Hepatic stellate cell (primary cell): ENCODE measurements around the gene PRPF39.
A peak's percentile ranks its signal among the peaks of the same experiment; 100 is the strongest.
"Not testable (repeated sequence)": the region's sequence is repeated elsewhere in the genome, so short reads cannot be mapped to it uniquely, and the experiment has no call there.

Source experiments
- DNase-seq: peaks from one replicate; pipeline ENCODE4 v3.0.0; 2011; ENCODE audit warnings: low spot score

Gene PRPF39, protein sequence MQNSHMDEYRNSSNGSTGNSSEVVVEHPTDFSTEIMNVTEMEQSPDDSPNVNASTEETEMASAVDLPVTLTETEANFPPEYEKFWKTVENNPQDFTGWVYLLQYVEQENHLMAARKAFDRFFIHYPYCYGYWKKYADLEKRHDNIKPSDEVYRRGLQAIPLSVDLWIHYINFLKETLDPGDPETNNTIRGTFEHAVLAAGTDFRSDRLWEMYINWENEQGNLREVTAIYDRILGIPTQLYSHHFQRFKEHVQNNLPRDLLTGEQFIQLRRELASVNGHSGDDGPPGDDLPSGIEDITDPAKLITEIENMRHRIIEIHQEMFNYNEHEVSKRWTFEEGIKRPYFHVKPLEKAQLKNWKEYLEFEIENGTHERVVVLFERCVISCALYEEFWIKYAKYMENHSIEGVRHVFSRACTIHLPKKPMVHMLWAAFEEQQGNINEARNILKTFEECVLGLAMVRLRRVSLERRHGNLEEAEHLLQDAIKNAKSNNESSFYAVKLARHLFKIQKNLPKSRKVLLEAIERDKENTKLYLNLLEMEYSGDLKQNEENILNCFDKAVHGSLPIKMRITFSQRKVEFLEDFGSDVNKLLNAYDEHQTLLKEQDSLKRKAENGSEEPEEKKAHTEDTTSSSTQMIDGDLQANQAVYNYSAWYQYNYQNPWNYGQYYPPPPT

DNA sequence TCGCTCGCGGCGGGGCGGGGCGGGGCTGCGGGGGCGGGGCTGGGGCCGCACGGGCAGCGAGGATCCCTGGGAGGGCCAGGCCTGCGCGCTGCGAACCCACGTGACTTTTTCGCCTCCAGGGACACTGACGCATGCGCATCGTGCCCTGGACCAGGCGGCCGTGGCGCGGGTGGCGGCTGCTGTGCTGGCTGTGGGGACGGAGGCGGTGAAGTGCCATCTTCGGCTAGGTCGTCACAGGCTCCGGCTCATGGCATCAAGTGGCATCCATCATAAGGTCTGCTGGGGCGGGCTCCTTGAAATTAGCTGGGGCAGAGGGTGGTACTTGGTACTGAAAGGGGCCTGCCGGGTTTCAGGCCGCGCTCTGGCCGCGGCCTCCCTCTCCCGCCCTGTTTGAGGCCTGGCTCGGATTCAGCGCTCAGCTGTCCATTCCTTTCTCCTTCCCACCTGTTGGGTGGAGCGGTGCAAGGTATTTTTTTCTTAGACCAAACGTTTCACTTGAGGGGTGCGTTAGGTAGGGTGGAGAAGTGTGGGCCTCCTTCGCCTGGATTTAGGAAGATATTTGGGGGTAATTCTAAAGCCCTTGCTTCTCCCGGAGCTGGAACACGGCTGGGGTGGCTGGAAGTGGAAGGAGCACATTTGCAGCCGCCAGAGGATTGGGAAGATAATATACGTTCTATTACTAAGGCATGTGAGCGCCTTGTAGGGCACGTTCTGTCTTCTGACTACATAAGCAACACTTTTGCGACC is at the start of gene PRPF39:
PRPF39 (plus strand) TSS at position 141 of the 747 bp plus-strand sequence. CDS start 11,124 bp downstream, outside the sequence.
- DNase-seq: peak; percentile 97

DNA sequence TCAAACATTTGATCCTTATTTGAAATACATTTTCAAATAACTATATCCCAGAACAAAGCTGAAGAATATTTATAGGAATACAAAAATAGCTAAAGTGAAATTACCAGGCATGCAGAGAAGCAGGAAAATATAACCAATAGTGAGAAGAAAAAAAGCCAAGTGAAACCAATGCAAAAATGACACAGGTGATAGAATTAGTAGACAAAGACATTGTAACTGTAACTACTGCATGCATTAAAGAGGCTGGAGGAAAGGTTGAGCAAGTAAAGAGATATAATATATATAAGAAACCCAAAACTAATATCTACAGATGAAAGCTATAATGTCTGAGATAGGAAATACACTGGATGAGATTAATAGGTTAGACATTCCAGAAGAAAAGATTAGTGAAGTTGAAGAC is 49.2 kb upstream of the PRPF39 start:
- DNase-seq: no peak

DNA sequence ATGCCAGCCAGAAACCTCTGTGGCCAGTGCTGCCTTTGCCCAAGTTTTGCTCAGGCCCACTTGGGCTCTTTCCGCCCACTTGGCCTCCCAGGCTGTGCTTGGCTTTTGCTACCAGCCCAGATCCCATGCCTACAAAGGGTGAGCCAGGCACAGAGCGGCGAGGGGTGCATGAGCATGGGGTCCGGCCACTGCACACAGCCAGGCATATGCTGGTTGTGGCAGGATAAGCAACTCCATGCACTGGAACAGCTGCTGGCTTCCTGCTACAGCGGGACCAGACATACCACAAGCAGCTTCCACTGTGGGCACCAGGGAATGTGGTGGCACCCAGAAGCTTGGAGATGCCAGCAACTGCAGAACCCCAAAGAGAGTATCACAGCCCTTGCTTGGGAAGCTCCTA is 45.7 kb upstream of the PRPF39 start:
- no peak for DNase-seq

DNA sequence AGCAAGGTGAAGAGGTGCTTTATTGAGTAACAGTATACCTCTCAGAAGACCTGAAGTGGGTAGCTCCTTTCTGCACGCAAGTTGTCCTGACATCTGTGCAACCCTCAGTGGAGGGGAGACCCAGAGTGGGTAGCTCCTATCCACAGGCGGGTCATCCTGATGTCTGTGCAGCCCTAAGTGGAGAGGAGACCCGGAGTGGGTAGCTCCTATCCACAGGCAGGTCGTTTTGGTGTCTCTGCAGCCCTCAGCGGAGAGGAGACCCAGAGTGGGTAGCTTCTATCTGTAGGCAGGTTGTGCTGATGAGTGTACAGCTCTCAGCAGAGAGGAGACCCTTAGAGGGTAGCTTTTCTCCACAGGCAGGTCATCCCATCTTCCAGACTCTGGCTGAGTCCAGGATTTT is 45.1 kb upstream of the PRPF39 start:
- DNase-seq: no peak

DNA sequence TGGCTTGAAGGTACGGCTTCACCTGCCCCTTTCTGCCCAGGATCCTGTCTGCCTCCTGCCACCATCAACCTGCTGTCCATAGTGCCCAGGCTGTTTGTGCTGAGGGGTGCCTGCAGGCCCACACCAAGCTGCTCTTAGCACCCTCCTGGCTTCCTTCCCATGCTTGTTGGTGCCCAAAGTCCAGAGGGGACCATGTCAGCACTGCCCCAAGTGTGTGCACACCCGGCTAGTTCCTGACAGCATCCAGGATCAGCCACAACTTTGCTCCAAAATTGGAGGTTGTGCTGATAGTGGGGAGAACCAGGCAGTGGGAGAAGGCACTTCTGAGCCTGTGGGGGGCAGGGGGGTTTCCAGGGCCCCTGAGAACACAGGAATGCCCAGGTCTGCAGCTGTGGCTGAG is 44.5 kb upstream of the PRPF39 start:
- no peak for DNase-seq

DNA sequence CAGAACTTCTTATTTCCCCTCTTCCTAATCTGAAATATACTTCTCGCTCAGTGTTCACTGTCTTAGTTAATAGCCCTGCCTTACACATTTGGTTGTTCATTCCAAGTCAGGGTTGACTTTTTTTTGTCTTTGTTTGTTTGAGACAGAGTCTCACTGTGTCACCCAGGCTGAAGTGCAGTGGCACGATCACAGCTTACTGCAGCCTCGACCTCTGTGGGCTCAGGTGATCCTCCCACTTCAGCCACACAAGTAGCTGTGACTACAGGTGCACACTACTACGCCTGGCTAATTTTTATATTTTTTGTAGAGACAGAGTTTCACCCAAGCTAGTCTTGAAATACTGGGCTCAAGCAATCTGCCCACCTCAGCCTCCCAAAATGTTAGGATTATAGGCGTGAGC is 42.3 kb upstream of the PRPF39 start:
- DNase-seq: no peak

DNA sequence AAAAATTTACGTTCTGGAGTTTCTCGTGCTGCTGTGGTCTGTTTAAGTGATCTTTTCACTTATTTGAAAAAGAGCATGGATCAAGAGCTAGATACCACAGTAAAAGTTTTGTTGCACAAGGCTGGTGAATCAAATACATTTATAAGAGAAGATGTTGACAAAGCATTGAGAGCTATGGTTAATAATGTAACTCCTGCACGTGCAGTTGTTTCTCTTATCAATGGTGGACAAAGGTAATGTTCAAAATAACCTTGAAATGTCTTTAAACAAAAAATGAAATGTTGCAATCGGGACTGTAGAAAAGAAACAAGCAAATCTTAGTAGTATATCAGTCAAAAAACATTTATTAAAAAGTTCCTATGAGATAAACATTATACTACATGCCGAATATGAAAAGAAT is 39.3 kb upstream of the PRPF39 start:
- DNase-seq: no peak

DNA sequence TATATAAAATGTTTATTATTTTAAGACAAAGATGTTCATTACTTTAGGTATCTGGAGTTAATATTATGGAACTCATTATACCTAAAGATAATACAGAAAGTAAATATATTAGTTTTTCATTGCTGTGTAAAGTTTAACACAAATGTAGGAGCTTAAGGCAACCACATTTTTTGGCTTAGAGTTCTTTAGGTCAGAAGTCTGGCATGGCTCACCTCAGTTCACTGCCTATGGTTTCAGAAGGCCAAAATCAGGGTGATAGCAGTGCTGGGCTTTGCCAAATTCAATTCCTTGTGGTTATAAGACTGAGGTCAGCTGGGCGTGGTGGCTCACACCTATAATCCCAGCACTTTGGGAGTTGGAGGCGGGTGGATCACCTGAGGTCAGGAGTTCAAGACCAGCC is 35.5 kb upstream of the PRPF39 start:
- DNase-seq: no peak

DNA sequence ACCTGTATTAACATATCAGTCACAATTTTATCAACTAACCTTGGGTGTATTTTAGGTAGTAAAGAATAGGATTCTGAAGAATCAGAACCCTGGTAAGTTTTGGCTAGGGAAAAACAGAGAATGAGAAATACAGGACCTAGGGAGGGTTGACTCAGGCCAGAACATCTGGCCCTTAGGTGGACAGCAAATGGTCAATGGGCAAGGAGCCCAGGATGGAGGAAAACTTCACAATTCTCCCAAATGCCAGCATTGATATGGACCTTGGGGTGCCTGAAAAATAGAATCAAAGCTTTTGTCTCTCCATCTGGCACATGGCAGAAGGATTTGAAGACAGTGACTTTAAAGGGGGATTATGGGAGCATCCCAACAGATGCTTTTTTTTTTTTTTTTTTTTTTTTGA is 32.7 kb upstream of the PRPF39 start:
- no peak for DNase-seq

DNA sequence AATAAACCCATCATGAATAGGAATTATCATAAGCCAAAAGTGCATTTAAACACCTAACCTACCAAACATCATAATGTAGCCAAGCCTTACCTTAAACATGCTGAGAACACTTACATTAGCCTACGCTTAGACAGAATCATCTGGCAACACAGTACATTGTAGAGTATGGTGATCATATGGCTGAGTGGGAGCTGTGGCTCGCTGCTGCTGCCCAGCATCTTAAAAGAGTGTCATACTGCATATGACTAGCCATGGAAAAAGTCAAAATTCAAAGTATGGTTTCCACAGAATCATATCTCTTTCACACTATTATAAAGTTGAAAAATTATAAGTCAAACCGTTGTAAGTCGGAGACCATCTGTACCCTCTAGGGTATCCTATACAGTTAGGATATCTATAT is 32.0 kb upstream of the PRPF39 start:
- no peak for DNase-seq

DNA sequence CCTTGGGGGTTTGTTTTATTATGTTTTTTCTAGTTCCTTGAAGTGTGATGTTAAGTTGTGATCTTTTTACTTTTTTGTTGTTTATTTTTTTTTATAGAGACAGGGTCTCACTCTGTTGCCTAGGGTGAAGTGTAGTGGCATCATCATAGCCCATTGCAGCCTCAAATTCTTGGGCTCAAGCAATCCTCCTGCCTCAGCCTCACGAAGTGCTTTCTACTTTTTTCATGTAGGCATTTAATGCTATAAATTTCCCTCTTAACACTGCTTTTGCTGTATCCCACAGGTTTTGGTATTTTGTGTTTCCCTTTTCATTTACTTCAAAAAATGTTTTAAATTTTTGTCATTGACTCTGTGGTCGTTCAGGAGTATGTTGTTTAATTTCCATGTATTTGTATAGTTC is 26.6 kb upstream of the PRPF39 start:
- no peak for DNase-seq

DNA sequence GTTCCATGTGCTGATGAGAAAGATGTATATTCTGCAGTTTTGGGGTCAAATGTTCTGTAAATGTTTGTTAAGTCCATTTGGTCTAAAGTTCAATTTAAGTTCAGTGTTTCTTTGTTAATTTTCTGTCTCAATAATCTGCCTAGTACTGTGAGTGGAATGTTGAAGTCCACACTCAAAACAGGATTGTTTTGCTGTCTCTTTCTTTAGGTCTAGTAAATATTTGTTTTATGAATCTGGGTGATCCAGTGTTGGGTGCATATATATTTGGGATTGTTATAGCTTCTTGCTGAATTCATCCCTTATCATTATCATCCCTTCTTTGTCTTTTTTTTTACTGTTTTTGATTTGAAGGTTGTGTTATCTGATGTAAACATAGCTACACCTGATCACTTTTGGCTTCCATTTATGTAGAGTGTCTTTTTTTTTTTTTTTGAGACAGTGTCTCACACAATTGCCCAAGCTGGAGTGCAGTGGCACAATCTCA is 26.0 kb upstream of the PRPF39 start:
- no peak for DNase-seq

DNA sequence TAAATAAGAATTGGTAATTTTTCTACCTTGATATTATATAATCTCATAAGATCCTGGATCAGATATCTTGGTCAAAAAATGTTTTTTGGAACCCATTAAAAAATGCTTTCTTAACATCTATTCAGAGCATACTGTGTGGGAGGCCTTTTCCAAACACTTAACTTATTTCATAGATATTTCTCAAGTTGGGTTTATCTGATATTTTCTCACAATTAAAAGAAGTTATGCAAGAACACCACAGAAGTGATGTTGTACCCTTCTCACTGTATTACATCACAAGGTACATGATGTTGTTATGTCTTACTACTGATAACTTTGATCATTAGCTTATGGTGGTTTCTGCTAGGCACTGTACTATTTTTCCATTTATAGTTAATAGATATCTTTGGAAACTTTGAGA is 23.4 kb upstream of the PRPF39 start:
- DNase-seq: no peak

DNA sequence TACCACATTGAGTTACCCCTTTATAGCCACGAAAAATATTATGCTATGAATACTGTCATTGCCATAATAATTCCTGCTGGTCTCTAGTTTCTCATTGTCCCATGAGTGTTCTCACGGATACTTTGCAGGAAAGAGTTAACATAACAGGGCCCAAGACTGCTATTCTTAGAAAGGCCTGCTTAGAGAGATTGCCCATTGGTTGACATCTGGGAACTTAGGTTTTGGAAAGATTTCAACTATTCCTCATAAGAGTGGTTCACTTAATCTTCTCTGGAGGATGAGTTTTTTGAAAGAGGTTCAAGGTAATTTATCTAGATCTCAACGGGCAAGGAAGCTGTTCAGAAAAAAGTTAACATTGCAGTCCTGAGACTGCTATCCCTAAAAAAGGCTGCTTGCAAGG is 18.4 kb upstream of the PRPF39 start:
- DNase-seq: peak; percentile 22

DNA sequence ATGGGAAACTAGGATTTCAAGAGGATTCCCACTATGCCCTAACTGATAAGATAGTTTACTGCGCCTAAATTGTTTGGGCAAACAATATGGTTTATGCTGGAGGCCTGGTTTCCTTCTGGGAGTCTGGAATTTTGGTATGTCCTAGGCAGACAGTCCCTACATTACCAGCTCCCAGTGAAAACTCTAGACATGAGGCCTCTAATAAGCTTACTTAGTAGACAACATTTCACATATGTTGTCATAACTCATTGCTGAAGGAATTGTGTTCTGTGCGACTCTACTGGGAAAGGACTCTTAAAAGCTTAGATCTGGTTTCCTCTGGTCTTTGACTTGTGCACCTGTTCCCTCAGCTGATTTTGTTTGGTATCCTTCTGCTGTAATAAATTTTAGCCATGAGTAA is 18.0 kb upstream of the PRPF39 start:
- no peak for DNase-seq

DNA sequence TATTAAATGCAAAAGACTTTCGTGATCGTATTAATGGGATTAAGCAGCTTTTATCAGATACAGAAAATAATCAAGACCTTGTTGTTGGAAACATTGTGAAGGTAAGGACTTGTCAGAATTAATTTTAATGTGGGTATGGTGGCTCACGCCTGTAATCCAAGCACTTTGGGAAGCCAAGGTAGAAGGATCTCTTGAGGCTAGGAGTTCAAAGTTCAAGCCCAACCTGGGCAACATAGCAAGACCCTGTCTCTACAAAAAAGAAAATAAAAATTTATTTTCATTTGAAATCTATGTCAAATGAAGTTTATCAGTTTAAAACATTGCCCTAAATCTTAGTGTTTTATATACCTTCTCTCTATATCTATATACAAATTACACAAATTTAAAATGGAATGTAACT is 17.2 kb upstream of the PRPF39 start:
- DNase-seq: no peak

DNA sequence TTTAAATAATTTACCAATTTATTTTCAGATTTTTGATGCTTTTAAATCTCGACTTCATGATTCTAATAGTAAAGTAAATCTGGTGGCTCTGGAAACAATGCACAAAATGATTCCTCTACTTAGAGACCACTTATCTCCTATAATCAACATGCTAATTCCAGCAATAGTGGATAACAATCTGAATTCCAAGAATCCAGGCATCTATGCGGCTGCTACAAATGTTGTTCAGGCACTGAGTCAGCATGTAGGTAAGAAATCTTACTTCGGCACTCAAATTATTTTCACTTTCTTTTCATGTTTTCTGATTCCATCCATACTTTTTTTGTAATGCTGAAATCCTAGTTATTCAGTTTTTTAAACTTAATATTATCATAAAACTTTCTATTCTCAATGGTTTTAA is 15.5 kb upstream of the PRPF39 start:
- no peak for DNase-seq

DNA sequence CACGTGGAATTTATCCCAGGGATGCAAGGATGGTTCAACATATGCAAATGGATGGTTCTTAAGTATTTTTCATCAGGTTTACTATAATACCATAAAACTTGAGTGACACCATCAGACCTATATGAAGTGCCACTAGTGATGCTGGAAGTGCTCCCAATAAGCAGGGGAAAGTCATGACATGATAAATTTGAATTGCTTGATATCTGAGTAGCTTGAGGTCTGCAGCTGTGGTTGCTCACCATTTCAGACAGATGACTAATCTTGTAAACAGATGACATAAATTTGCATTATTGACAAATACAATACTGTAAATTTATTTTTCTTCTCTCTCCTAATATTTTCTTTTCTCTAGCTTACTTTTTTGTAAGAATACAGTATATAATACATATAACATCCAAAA is 13.7 kb upstream of the PRPF39 start:
- DNase-seq: no peak

DNA sequence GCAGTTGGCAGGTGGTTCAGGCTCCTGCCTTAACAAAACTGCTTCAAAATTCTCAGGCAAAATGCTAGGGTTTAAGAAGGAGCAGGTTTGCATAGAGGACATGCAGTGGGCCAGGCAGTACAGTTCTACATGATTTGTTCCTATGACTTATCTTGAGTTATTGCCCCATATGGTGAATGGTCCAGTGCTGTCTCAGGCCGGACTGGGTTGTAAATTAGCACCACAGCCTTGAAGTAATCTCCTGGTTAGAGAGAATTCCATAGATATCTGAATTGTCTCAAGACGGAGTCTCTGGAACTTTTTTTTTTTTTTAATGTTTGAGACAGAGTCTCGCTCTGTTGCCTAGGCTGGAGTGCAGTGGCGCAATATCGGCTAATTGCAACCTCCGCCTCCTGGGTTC is 11.8 kb upstream of the PRPF39 start:
- no peak for DNase-seq

DNA sequence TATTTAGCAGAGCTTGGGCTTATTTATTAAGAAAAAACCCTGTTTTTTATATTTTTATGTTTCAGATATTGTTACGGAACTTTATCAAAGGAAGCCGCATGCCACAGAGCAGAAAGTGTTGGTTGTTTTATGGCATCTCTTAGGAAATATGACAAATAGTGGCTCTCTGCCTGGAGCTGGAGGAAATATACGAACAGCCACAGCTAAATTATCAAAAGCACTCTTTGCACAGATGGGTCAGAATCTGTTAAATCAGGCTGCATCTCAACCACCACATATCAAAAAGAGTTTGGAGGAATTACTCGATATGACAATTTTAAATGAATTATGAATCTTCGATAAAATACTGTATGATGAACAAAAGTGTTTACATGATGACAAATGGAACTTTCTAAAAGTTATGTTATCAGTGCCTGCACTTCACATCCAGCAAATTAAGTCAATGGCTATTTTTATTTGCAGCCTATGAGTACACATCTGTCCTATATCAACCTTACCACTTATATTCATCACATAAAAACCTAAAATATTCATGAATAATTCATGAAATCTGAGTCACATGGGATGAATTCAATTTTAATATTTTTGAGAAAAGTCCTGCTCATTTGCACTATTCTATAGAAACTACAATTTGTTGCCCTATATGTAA is 10.6 kb upstream of the PRPF39 start:
- no peak for DNase-seq

DNA sequence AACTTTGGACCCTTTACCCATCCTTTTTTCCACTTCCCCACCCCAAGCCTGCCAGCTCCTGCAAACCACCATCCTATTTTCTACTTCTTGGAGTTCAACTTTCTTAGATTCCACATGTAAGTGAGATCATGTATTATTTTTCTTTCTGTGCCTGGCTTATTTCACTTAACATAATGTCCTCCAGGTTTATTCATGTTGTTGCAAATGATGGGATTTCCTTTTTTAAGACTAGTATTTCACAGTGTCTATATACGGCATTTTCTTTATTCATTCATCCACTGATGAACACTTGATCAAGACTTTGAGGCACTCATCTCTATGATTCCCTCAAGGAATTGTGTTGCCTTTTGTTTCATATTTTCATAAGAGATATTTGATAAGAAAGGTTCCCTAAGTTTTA is 5.6 kb upstream of the PRPF39 start:
- DNase-seq: no peak

DNA sequence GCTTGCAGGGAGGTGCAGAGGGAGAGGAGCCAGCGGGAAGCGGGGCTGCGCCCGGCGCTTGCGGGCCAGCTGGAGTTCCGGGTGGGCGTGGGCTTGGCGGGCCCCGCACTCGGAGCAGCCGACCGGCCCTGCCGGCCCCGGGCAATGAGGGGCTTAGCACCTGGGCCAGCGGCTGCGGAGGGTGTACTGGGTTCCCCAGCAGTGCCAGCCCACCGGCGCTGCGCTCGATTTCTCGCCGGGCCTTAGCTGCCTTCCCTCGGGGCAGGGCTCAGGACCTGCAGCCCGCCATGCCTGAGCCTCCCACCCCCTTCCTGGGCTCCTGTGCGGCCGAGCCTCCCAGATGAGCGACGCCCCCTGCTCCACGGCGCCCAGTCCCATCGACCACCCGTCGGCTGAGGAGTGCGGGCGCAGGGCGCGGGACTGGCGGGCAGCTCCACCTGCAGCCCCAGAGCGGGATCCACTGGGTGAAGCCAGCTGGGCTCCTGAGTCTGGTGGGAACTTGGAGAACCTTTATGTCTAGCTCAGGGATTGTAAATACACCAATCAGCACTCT is 3.4 kb upstream of the PRPF39 start:
- not testable (repeated sequence) for DNase-seq
